Keratinocyte (primary cell): ENCODE measurements around the gene PATZ1.

Experiments
- EZH2 ChIP-seq: IDR thresholded peaks from one replicate; pipeline ENCODE4 v1.6.1; 2012; ENCODE audit warnings: inconsistent platforms, mild to moderate bottlenecking, low read length, moderate library complexity
- TF ChIP-seq, protein P1 (sequence below), 3 experiments: IDR thresholded peaks in 1 of 3; conservative IDR thresholded peaks in 1 of 3; optimal IDR thresholded peaks in 1 of 3; 2 replicates in 2 of 3; 3 replicates in 1 of 3; pipeline versions ENCODE3 to v1.5.1; 2011; ENCODE audit warnings: low read length in 3 of 3, mild to moderate bottlenecking in 3 of 3, moderate library complexity in 2 of 3, control low read depth in 1 of 3, inconsistent platforms in 1 of 3; ENCODE audit not compliant: insufficient read depth in 2 of 3; ENCODE audit errors: extremely low read depth in 1 of 3

DNA sequence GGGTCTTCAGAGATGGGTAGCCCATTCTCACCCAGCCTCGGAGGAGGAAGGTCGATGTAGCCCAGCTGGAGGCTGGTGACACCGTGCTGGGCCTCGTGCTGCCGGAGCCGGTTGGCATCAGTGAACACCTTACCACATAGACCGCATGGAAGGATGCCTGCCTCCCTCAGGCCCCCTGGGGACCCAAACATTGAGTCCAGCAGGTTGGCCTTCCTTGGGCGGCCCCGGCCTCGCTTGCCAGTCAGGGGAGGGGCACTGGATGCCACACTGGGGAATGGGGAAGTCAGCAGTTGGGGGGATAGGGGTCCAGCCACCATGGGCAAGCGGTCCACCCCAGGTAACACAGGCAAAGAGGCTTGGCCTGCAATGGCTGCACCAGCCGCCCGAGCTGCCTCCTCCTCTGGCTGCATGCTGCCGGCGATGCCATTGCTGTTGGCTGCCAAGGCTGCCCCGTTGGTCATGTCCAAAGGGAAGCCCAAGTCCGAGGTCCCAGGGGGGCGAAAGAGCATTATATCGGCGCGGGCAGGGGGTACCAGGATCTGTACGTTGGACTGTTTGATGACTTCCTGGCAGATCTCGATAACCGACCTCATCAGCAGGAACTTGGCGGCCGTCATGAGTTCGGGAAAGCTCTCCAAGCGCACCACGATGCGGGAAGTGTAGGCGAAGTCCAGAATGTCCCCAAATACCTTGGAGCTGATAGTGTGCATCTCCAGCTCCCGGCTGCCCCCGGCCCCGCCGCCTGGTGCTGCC, 1.4 kb downstream of the PATZ1 start:
- TF ChIP-seq, protein P1, sequence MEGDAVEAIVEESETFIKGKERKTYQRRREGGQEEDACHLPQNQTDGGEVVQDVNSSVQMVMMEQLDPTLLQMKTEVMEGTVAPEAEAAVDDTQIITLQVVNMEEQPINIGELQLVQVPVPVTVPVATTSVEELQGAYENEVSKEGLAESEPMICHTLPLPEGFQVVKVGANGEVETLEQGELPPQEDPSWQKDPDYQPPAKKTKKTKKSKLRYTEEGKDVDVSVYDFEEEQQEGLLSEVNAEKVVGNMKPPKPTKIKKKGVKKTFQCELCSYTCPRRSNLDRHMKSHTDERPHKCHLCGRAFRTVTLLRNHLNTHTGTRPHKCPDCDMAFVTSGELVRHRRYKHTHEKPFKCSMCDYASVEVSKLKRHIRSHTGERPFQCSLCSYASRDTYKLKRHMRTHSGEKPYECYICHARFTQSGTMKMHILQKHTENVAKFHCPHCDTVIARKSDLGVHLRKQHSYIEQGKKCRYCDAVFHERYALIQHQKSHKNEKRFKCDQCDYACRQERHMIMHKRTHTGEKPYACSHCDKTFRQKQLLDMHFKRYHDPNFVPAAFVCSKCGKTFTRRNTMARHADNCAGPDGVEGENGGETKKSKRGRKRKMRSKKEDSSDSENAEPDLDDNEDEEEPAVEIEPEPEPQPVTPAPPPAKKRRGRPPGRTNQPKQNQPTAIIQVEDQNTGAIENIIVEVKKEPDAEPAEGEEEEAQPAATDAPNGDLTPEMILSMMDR (optimal IDR thresholded peaks at IDR 0.05 in 1 of 3, IDR thresholded peaks at IDR 0.05 in 1 of 3, conservative IDR thresholded peaks at IDR 0.05 in 1 of 3; ENCODE audit: extremely low read depth in 1 of 3, insufficient read depth in 2 of 3, low read length in 3 of 3): no peak
- no peak for TF ChIP-seq EZH2
